ENCODE measurements around the gene STBD1.

STBD1 gene

DNA sequence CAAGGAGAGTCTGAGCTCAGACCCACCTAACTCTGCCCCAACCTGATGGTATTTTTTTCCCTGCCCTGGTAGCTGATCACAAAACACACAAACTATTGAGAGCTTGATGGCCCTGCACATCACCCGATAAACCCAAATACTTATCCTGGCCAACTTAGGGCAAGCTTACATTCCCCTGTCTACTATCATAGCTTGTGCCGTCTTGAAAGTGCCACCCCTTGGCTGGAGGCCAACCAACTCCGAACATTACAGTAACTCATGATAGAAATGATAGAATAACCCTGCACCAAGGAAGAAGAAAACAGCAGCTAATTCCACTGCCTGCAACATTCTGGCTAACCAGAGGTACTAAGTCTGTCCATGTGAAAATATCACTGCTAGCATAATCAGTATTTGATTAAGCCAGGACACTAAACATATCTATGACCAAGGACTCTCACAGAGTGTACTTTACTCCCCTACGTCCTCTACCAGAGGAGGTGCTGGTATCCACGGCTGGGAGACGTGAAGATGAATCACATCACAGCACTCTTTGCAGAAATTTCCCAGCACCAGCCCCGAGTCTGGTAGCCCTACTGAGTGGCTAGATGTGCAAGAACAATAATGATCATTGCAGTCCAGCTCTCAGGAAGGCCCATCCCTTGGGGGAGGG, 8.9 kb downstream of the STBD1 start:
- TF ChIP-seq, protein P1, sequence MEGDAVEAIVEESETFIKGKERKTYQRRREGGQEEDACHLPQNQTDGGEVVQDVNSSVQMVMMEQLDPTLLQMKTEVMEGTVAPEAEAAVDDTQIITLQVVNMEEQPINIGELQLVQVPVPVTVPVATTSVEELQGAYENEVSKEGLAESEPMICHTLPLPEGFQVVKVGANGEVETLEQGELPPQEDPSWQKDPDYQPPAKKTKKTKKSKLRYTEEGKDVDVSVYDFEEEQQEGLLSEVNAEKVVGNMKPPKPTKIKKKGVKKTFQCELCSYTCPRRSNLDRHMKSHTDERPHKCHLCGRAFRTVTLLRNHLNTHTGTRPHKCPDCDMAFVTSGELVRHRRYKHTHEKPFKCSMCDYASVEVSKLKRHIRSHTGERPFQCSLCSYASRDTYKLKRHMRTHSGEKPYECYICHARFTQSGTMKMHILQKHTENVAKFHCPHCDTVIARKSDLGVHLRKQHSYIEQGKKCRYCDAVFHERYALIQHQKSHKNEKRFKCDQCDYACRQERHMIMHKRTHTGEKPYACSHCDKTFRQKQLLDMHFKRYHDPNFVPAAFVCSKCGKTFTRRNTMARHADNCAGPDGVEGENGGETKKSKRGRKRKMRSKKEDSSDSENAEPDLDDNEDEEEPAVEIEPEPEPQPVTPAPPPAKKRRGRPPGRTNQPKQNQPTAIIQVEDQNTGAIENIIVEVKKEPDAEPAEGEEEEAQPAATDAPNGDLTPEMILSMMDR (IDR thresholded peaks at IDR 0.05; ENCODE audit: control insufficient read depth, insufficient read depth, low read depth, low read length, missing control alignments), result no peak
- DNase-seq (ENCODE audit: low read depth), result no peak
- H3K4me3 ChIP-seq (ENCODE audit: control insufficient read depth, low read depth, low read length), result no peak overlapping the region

DNA sequence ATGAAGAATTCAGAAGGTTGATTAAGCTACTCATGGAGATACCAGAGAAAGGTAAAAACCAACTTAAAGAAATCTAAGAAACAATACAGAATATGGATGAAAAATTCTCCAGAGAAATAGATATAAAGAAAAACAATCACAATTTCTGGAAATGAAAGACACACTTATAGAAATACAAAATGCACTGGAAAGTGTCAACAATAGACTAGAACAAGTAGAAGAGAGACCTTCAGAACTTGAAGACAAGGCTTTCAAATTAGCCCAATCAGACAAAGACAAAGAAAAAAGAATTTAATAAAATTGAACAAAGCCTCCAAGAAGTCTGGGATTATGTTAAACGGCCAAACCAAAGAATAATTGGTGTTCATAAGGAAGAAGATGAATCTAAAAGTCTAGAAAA, 9.6 kb downstream of the STBD1 start:
- TF ChIP-seq, protein P1 (IDR thresholded peaks at IDR 0.05; ENCODE audit: control insufficient read depth, insufficient read depth, low read depth, low read length, missing control alignments), result no peak
- no peak overlapping the region for H3K4me3 ChIP-seq (ENCODE audit: control insufficient read depth, low read depth, low read length)
- no peak for DNase-seq (ENCODE audit: low read depth)

GRCh38 chr4:76322236-76322635, 15.7 kb downstream of the STBD1 start:
- TF ChIP-seq, protein P1 (IDR thresholded peaks at IDR 0.05; ENCODE audit: control insufficient read depth, insufficient read depth, low read depth, low read length, missing control alignments), result no peak
- DNase-seq (ENCODE audit: low read depth), result no peak
- no peak overlapping the region for H3K4me3 ChIP-seq (ENCODE audit: control insufficient read depth, low read depth, low read length)

DNA sequence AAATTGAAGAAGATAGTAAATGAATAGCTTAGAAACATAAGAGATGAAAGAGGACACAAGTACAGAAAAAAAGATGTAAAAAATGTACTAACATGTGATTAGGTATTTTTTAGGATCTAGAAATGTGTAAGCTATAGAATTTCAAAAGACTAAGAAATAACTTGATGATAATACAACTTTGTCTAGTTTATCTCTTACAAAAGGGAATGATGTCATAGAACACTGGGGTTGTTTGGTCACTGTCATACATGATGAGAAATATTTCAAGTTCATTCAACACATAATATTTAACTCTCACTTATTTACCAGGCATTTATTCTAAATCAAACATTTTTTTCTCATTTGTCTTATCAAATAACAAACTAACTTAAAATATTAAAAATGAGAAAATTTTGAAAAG, 18.5 kb downstream of the STBD1 start:
- no peak for DNase-seq (ENCODE audit: low read depth)
- TF ChIP-seq, protein P1 (IDR thresholded peaks at IDR 0.05; ENCODE audit: control insufficient read depth, insufficient read depth, low read depth, low read length, missing control alignments), result no peak

GRCh38 chr4:76326515-76326914, 20.0 kb downstream of the STBD1 start:
- no peak overlapping the region for H3K4me3 ChIP-seq (ENCODE audit: control insufficient read depth, low read depth, low read length)
- TF ChIP-seq, protein P1 (IDR thresholded peaks at IDR 0.05; ENCODE audit: control insufficient read depth, insufficient read depth, low read depth, low read length, missing control alignments), result no peak
- DNase-seq (ENCODE audit: low read depth), result no peak

More for the DNA sequence above, 18.5 kb downstream of the STBD1 start:
- H3K4me3 ChIP-seq (ENCODE audit: control insufficient read depth, low read depth, low read length), result no peak overlapping the region

- no peak for DNase-seq (ENCODE audit: low read depth)
- H3K4me3 ChIP-seq (ENCODE audit: control insufficient read depth, low read depth, low read length), result no peak overlapping the region
- TF ChIP-seq, protein P1 (IDR thresholded peaks at IDR 0.05; ENCODE audit: control insufficient read depth, insufficient read depth, low read depth, low read length, missing control alignments), result no peak
These were observed 28.4 kb downstream of the STBD1 start for GRCh38 chr4:76334885-76335284.

Measured in AG09309 (cell line).